A549 (cell line): Measurements from ENCODE around the gene CDH22. TPM values are rescaled to one million over a fixed set of nuclear protein-coding genes. Genes with fewer than 3 reads are reported as not detected.
A peak's percentile ranks its signal among the peaks of the same experiment; 100 is the strongest.

Experiments
- ATAC-seq, 2 experiments: fragments of 200-7000 bp in 1 of 2; fragments of >200 bp in 1 of 2; cut with Nextera tagmentation in 1 of 2; cut with Tn5 transposase in 1 of 2; 3 replicates each; pipeline versions ENCODE4 v1.8.0 to v1.9.1; 2018 to 2020; ENCODE audit warnings: mild to moderate bottlenecking in 1 of 2, moderate library complexity in 1 of 2
- CTCF ChIA-PET: fragments of 300-600 bp; sonication (Branson Sonifier 250); formaldehyde crosslinking; extraction: SDS; loops from one replicate; lab custom pipeline; 2021; ENCODE audit warnings: antibody characterized with exemption, inconsistent platforms; lab: Yijun Ruan, JAX
- POLR2A ChIA-PET: fragments of 350-600 bp; formaldehyde crosslinking; extraction: SDS; loops from one replicate; lab custom pipeline; 2021; ENCODE audit warnings: antibody characterized with exemption, inconsistent platforms; lab: Yijun Ruan, JAX
- DNase-seq, 2 experiments: peaks; one replicate each; pipeline versions ENCODE4 v3.0.0 to v3.0.0-alpha.2; 2011 to 2016; ENCODE audit warnings: low read depth in 1 of 2, low spot score in 1 of 2
- FAIRE-seq: peaks from 2 replicates; lab custom pipeline; 2011; peaks lifted over from hg19 to GRCh38; lab: Jason Lieb, UNC
- H3K27ac ChIP-seq, 2 experiments: fragments of >200 bp; sonication (Bioruptor Twin); formaldehyde crosslinking; 3 replicates each; pipeline ENCODE4 v1.5.1; 2016 to 2017
- H3K4me1 ChIP-seq: fragments of >200 bp; sonication (Bioruptor Twin); formaldehyde crosslinking; 3 replicates; pipeline ENCODE4 v1.6.1; 2016
- H3K4me2 ChIP-seq: fragments of >200 bp; sonication (Bioruptor Twin); formaldehyde crosslinking; 3 replicates; pipeline ENCODE4 v1.6.1; 2016
- H3K4me3 ChIP-seq: fragments of >200 bp; sonication (Bioruptor Twin); formaldehyde crosslinking; 3 replicates; pipeline ENCODE4 v1.5.1; 2016
- H3K9me3 ChIP-seq: fragments of >200 bp; sonication (Bioruptor Twin); formaldehyde crosslinking; 3 replicates; pipeline ENCODE4 v1.6.1; 2016
- BHLHE40 ChIP-seq: IDR thresholded peaks from 2 replicates; pipeline ENCODE4 v1.6.1; 2012; ENCODE audit warnings: low read depth, low read length, inconsistent platforms
- EHMT2 ChIP-seq: fragments of 200-600 bp; sonication (generic); IDR thresholded peaks from 2 replicates; pipeline ENCODE4 v1.6.1; 2016; ENCODE audit warnings: antibody characterized with exemption, low read depth, mild to moderate bottlenecking, moderate library complexity
- FOSB ChIP-seq: fragments of 250-450 bp; sonication (Bioruptor Pico); IDR thresholded peaks from 2 replicates; pipeline ENCODE4 v1.5.0; 2020; ENCODE audit warnings: mild to moderate bottlenecking, moderate library complexity
- HEYL ChIP-seq: fragments of 250-450 bp; sonication (Bioruptor Pico); IDR thresholded peaks from 2 replicates; pipeline ENCODE4 v1.8.0; 2021; ENCODE audit warnings: mild to moderate bottlenecking, moderate library complexity
- HOXB13 ChIP-seq: fragments of 250-450 bp; sonication (Bioruptor Pico); IDR thresholded peaks from 2 replicates; pipeline ENCODE4 v1.5.0; 2020; ENCODE audit warnings: low read depth, mild to moderate bottlenecking, moderate library complexity
- JUN ChIP-seq, 2 experiments: fragments of >200 bp; sonication (Bioruptor Twin); formaldehyde crosslinking; IDR thresholded peaks; 2 replicates in 1 of 2; 3 replicates in 1 of 2; pipeline ENCODE4 v1.6.1; 2016 to 2017
- JUNB ChIP-seq: fragments of >200 bp; sonication (Bioruptor Twin); formaldehyde crosslinking; IDR thresholded peaks from 2 replicates; pipeline ENCODE4 v1.6.1; 2016
- MAFK ChIP-seq: fragments of 450-650 bp; IDR thresholded peaks from 2 replicates; pipeline ENCODE4 v1.6.1; 2014; ENCODE audit not compliant: partially characterized antibody
- PHF8 ChIP-seq: fragments of 200-600 bp; sonication (generic); IDR thresholded peaks from 2 replicates; pipeline ENCODE4 v1.6.1; 2016; ENCODE audit warnings: low read depth, mild to moderate bottlenecking, antibody characterized with exemption, moderate library complexity, borderline replicate concordance
- RCOR1 ChIP-seq: fragments of 150-350 bp; IDR thresholded peaks from 2 replicates; pipeline ENCODE4 v1.6.1; 2014; ENCODE audit warnings: antibody characterized with exemption, low read length, low read depth
- RFX5 ChIP-seq: fragments of 450-650 bp; IDR thresholded peaks from 2 replicates; pipeline ENCODE4 v1.7.1; 2014; ENCODE audit warnings: antibody characterized with exemption, mild to moderate bottlenecking, moderate library complexity
- SMC3 ChIP-seq: fragments of >200 bp; sonication (Bioruptor Twin); formaldehyde crosslinking; IDR thresholded peaks from 3 replicates; pipeline ENCODE4 v1.6.1; 2018; ENCODE audit warnings: inconsistent platforms
- ZC3H11A ChIP-seq: fragments of 450-650 bp; IDR thresholded peaks from 2 replicates; pipeline ENCODE4 v1.6.1; 2014; ENCODE audit warnings: antibody characterized with exemption, mild to moderate bottlenecking
- ZFP36 ChIP-seq: fragments of 450-650 bp; IDR thresholded peaks from 2 replicates; pipeline ENCODE4 v1.6.1; 2014; ENCODE audit warnings: borderline replicate concordance; ENCODE audit not compliant: partially characterized antibody
- WGBS: methylation state at CpG from one replicate; pipeline ENCODE4 v1.1.6; 2017; ENCODE audit errors: missing lambda C conversion rate; 5-methylcytosine and 5-hydroxymethylcytosine counted together
- polyA plus RNA-seq, 4 experiments: library from polyadenylated mRNA; depleted of rRNA in 3 of 4; stranded (reverse); fragments of >200 nt; fragmentation: RNase III in 1 of 4; extraction: RNeasy Plus Mini Kit Qiagen cat#74134 plus additional on column Dnase treatment in 1 of 4; gene quantifications; 2 replicates in 3 of 4; 3 replicates in 1 of 4; pipeline ENCODE4 v1.2.3, GENCODE V29; 2011 to 2017
- TF ChIP-seq, protein P1 (sequence below): IDR thresholded peaks from 2 replicates; pipeline ENCODE4 v1.6.1; 2012
- TF ChIP-seq, protein P2 (sequence below): fragments of 200-600 bp; sonication (generic); IDR thresholded peaks from 2 replicates; pipeline ENCODE4 v1.6.1; 2016; ENCODE audit warnings: antibody characterized with exemption, mild to moderate bottlenecking, moderate library complexity
- TF ChIP-seq, protein P3 (sequence below): fragments of >200 bp; sonication (Bioruptor Twin); formaldehyde crosslinking; IDR thresholded peaks from 3 replicates; pipeline ENCODE4 v1.5.1; 2016
- TF ChIP-seq, protein P4 (sequence below): fragments of 250-450 bp; sonication (Bioruptor Pico); IDR thresholded peaks from 2 replicates; pipeline ENCODE4 v1.5.0; 2021; ENCODE audit warnings: mild to moderate bottlenecking, moderate library complexity, borderline replicate concordance
- TF ChIP-seq, protein P5 (sequence below): fragments of >200 bp; sonication (Bioruptor Twin); formaldehyde crosslinking; IDR thresholded peaks from 2 replicates; pipeline ENCODE4 v1.6.1; 2016

Gene CDH22
- polyA plus RNA-seq, 2 of the 4 experiments (the other 2 are of a cell fraction) = not detected

DNA sequence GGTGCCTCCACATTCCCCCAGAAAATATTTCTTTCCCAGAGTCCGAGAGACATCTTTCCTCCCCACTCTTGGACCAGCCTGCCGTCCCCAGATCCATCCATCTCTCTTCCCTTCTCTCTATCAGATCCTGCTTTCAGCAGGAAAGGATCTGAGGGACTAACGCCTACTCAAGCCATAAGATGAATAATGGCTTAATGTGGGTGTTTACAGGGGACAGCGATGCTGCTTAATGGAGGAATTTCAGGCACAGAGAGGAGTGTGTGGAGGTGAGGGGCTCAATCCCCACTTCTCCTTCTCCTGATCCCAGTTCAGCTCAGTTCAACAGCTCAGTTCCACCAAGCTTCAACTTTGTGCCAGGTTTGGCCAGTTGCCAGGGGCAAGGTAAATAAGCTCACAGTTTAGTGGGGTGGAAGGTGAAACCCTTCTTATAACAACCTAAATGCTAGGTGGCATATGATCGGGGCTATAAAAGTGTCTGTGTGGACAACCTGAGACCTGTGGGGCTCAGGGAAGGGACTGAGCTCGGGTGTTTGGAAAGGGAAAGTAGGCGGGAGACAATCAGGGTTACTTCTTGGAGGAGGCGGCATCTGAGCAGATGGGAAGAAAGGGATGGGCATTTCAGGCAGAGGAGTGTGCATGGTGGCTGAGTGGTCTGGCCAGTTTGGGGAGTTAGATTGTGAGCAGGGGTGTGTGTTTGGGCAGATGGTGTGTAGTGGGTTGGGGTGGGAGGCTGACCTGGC lies 55.8 kb downstream of the CDH22 start:
- TF ChIP-seq EHMT2 = no peak
- TF ChIP-seq JUNB = no peak
- no peak for TF ChIP-seq PHF8
- TF ChIP-seq, protein P1, sequence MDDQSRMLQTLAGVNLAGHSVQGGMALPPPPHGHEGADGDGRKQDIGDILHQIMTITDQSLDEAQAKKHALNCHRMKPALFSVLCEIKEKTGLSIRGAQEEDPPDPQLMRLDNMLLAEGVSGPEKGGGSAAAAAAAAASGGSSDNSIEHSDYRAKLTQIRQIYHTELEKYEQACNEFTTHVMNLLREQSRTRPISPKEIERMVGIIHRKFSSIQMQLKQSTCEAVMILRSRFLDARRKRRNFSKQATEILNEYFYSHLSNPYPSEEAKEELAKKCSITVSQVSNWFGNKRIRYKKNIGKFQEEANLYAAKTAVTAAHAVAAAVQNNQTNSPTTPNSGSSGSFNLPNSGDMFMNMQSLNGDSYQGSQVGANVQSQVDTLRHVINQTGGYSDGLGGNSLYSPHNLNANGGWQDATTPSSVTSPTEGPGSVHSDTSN = no peak
- peak; percentile 38 for TF ChIP-seq ZFP36
- DNase-seq (no peak), ATAC-seq (no peak), FAIRE-seq (no peak)
- H3K27ac ChIP-seq = no peak overlapping the region
- no peak overlapping the region for H3K4me2 ChIP-seq
- ChIA-PET POLR2A (no interaction called here), CTCF (interaction anchor here (1.8 to 2.5 kb wide), 2 partner anchors 10 to 120 kb away, joined by 7 to 12 read pairs; no protein-coding TSS in a partner anchor)
- WGBS = 33% methylated on average over 8 of the region's 8 CpGs
- no peaks in the 10 kb centered on the region for H3K4me1 ChIP-seq
- no peaks in the 10 kb centered on the region for H3K9me3 ChIP-seq
- H3K4me3 ChIP-seq = no peak overlapping the region

DNA sequence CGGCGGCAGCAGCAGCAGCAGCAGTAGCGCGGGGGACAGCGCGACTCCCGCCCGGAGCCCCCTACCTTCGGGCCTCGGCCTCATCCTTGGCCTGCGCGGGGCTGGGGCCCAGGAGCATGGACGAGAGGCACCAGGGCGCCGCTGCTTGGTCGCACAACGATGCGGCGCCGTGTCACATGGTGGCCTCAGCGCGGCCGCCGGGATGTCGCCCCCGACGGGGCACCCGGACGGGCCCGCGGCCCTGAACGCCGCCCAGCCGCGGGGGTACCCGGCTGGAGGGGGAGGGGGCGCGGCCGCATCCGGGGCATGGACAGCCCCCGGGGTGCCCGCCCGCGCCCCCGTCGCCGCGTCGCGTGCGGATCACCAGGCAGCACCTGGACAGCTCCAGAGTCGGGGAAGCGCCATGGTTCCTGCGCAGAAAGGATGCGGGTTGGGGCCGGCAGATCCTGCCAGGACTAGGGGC lies 57.1 kb downstream of the CDH22 start:
- TF ChIP-seq, protein P2, sequence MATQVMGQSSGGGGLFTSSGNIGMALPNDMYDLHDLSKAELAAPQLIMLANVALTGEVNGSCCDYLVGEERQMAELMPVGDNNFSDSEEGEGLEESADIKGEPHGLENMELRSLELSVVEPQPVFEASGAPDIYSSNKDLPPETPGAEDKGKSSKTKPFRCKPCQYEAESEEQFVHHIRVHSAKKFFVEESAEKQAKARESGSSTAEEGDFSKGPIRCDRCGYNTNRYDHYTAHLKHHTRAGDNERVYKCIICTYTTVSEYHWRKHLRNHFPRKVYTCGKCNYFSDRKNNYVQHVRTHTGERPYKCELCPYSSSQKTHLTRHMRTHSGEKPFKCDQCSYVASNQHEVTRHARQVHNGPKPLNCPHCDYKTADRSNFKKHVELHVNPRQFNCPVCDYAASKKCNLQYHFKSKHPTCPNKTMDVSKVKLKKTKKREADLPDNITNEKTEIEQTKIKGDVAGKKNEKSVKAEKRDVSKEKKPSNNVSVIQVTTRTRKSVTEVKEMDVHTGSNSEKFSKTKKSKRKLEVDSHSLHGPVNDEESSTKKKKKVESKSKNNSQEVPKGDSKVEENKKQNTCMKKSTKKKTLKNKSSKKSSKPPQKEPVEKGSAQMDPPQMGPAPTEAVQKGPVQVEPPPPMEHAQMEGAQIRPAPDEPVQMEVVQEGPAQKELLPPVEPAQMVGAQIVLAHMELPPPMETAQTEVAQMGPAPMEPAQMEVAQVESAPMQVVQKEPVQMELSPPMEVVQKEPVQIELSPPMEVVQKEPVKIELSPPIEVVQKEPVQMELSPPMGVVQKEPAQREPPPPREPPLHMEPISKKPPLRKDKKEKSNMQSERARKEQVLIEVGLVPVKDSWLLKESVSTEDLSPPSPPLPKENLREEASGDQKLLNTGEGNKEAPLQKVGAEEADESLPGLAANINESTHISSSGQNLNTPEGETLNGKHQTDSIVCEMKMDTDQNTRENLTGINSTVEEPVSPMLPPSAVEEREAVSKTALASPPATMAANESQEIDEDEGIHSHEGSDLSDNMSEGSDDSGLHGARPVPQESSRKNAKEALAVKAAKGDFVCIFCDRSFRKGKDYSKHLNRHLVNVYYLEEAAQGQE = peak; percentile 63; the same call in 1 of the 2 replicates
- TF ChIP-seq HOXB13 (CRISPR knock-in tag) = no peak
- TF ChIP-seq, all 56 proteins: peak for 1
- H3K9me3 ChIP-seq = no peaks in the 10 kb centered on the region
- H3K4me2 ChIP-seq = peak overlapping the region; percentile 32; the same call in 2 of the 3 replicates
- WGBS = no CpG with 5 or more reads among the region's 56 CpGs
- H3K27ac ChIP-seq = no peak overlapping the region
- FAIRE-seq = no peak
- DNase-seq = no peak
- no peaks in the 10 kb centered on the region for H3K4me1 ChIP-seq
- CTCF ChIA-PET = interaction anchor here (2.2 kb wide), 1 partner anchor 10 kb away, joined by 8 read pairs; no protein-coding TSS in a partner anchor
- POLR2A ChIA-PET = no interaction called here
- no peak for ATAC-seq
- no peak overlapping the region for H3K4me3 ChIP-seq

DNA sequence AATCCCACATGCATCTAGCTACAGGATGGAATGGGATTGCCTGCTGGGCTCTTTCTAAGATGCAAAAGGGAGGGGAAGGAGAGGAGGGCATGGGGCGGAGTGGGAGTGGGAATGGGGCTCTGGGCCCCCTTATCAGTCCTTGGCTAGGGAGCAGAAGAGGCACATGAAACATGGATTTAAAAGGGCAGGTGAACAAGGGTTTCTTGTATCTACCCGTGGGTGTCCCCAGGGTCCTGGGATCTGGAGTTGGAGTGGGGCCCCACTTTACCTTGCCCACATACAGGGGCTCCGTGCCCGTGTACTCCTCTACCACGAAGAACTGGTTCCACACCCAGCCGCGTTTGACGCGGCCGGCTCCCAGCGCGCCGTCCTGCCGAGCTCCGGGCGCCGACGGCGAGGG lies 57.5 kb downstream of the CDH22 start:
- H3K4me1 ChIP-seq = no peaks in the 10 kb centered on the region
- ATAC-seq (no peak; a peak in 1 of 6 replicates), DNase-seq (no peak), FAIRE-seq (no peak)
- H3K4me3 ChIP-seq = no peak overlapping the region
- POLR2A ChIA-PET = no interaction called here
- TF ChIP-seq RCOR1 (no peak), JUN (IDR thresholded peaks at IDR 0.05) (no peak), BHLHE40 (no peak), ZC3H11A (no peak), RFX5 (no peak), HEYL (CRISPR knock-in tag) (no peak), SMC3 (no peak), MAFK (no peak), FOSB (CRISPR knock-in tag) (no peak), EHMT2 (no peak)
- TF ChIP-seq, protein P3, sequence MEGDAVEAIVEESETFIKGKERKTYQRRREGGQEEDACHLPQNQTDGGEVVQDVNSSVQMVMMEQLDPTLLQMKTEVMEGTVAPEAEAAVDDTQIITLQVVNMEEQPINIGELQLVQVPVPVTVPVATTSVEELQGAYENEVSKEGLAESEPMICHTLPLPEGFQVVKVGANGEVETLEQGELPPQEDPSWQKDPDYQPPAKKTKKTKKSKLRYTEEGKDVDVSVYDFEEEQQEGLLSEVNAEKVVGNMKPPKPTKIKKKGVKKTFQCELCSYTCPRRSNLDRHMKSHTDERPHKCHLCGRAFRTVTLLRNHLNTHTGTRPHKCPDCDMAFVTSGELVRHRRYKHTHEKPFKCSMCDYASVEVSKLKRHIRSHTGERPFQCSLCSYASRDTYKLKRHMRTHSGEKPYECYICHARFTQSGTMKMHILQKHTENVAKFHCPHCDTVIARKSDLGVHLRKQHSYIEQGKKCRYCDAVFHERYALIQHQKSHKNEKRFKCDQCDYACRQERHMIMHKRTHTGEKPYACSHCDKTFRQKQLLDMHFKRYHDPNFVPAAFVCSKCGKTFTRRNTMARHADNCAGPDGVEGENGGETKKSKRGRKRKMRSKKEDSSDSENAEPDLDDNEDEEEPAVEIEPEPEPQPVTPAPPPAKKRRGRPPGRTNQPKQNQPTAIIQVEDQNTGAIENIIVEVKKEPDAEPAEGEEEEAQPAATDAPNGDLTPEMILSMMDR = no peak
- TF ChIP-seq, protein P4, sequence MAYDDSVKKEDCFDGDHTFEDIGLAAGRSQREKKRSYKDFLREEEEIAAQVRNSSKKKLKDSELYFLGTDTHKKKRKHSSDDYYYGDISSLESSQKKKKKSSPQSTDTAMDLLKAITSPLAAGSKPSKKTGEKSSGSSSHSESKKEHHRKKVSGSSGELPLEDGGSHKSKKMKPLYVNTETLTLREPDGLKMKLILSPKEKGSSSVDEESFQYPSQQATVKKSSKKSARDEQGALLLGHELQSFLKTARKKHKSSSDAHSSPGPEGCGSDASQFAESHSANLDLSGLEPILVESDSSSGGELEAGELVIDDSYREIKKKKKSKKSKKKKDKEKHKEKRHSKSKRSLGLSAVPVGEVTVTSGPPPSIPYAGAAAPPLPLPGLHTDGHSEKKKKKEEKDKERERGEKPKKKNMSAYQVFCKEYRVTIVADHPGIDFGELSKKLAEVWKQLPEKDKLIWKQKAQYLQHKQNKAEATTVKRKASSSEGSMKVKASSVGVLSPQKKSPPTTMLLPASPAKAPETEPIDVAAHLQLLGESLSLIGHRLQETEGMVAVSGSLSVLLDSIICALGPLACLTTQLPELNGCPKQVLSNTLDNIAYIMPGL (CRISPR knock-in tag) = no peak
- TF ChIP-seq, protein P5, sequence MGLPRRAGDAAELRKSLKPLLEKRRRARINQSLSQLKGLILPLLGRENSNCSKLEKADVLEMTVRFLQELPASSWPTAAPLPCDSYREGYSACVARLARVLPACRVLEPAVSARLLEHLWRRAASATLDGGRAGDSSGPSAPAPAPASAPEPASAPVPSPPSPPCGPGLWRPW = no peak
- H3K4me2 ChIP-seq = peak overlapping the region; percentile 32; the same call in 1 of the 3 replicates
- WGBS = 3% methylated on average over 11 of the region's 19 CpGs
- CTCF ChIA-PET = interaction anchor here (2.0 to 2.2 kb wide), 2 partner anchors 10 to 76 kb away, joined by 6 to 8 read pairs; no protein-coding TSS in a partner anchor
- no peaks in the 10 kb centered on the region for H3K9me3 ChIP-seq
- H3K27ac ChIP-seq = no peak overlapping the region
